PC-3 (cell line): ENCODE measurements around the gene HOXB2.

Experiments used
- EZH2 ChIP-seq: fragments of 300-600 bp; sonication (generic); IDR thresholded peaks from one replicate; pipeline ENCODE4 v1.6.1; 2017; ENCODE audit warnings: antibody characterized with exemption, mild to moderate bottlenecking, low read length; ENCODE audit not compliant: unreplicated experiment
- TF ChIP-seq, protein P1 (sequence below): fragments of 300-600 bp; sonication (generic); conservative IDR thresholded peaks from 2 replicates; pipeline ENCODE4 v1.5.1; 2017; ENCODE audit warnings: antibody characterized with exemption, low read depth, mild to moderate bottlenecking, low read length

DNA sequence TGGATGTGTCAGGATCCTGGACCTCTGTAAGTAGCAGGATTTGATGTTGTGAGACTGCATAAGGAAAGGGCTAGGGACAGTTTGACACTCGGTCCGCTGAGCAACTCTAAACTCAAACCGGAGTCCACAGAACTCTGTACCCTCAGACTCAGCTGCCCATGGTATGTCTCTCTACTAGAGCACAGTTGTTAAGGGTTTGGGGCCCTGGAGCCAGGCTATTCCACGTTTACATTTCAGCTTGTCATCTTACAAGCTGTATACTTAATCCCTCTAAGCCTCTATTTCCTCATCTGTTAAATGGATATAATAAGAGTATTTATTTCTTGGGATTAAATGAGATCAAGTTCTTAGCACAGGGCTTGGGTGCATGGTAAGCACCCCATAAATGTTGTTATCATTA, 42.0 kb downstream of the HOXB2 start:
- TF ChIP-seq EZH2: no peak
- TF ChIP-seq, protein P1, sequence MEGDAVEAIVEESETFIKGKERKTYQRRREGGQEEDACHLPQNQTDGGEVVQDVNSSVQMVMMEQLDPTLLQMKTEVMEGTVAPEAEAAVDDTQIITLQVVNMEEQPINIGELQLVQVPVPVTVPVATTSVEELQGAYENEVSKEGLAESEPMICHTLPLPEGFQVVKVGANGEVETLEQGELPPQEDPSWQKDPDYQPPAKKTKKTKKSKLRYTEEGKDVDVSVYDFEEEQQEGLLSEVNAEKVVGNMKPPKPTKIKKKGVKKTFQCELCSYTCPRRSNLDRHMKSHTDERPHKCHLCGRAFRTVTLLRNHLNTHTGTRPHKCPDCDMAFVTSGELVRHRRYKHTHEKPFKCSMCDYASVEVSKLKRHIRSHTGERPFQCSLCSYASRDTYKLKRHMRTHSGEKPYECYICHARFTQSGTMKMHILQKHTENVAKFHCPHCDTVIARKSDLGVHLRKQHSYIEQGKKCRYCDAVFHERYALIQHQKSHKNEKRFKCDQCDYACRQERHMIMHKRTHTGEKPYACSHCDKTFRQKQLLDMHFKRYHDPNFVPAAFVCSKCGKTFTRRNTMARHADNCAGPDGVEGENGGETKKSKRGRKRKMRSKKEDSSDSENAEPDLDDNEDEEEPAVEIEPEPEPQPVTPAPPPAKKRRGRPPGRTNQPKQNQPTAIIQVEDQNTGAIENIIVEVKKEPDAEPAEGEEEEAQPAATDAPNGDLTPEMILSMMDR: no peak
